ENCODE measurements around the gene AKNA. TPM values are rescaled to one million over a fixed set of nuclear protein-coding genes. Genes with fewer than 3 reads are reported as not detected.
A peak's percentile ranks its signal among the peaks of the same experiment; 100 is the strongest.

AKNA gene
- total RNA-seq, 1 donor from 2014 or later, result 5.4 TPM

DNA sequence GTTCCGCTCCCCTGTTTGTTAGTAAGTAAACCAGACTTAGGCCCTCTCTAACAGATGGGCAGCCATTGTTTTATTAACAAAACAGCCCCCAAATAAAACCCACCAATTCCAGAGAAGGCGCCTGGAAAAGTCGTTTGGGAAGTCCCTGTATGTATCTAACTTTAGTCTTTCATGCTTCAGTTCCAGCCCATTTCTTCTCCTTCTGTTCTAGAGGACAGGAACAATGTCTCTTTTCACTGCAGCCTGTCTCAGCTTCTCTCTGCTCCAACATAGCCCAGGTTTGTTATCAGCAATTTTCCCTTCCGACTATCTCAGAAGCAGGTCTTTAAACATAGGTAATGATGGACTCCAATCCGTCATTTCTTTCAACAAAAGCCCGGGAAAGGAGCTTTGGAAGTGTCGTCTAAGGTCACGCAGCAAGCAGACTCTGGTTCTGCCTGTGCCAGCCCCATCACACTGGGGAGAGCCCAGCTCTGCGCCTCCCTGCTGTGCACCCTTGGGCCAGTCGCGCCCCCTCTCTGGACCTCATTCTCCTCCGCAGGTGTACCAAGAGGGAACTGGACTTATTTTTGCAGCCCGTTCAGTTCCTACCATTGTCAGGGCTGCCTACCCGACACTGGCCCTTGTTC lies 9.6 kb upstream of the AKNA start:
- DNase-seq (ENCODE audit: low read depth, low spot score), result no peak

DNA sequence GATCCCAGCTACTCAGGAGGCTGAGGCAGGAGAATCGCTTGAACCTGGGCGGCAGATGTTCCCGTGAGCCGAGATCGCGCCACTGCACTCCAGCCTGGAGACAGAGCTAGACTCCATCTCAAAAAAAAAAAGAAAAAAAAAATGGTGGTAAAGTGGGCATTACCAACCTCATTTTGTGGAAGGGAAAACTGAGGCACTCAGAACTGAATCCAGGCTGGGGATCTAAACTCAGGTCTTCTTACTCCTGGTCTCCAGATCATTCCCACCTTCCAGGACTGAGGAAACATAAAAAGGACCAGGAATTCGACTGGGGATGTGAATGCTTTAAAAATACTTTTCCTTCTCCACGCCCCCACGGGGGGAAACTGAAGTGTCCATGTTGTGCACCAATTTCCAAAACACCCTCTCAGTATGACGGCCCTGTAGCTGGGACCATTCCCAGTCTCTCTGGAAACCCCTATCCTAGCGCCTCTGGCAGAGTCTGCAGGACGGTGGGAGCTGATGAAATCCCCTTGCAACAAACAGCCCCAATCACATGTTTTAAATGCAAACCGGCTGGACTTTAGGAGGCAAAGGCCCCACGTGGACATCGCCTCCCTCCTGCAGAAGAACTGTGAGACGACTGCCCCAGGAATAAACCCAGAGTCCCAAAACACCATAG lies 8.9 kb upstream of the AKNA start:
- no peak for DNase-seq (ENCODE audit: low read depth, low spot score)

DNA sequence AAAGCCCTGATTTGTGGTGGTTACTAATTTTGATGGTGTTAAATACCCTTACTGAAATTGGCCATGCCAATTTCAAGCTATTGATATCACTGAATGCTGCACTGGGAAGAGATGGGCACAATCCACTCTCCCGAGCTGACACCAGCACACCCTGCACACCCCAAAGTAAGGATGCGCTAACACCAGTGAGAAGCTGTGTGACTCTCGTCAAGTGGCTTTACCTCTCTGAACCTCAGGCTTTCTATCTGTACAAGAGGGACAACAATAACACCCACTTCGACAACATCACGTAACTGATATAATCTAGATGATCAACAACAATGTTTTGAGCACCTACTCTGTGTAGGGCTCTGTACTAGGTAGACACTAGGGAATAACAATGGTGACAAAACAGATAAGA lies 8.0 kb upstream of the AKNA start:
- no peak for DNase-seq (ENCODE audit: low read depth, low spot score)

DNA sequence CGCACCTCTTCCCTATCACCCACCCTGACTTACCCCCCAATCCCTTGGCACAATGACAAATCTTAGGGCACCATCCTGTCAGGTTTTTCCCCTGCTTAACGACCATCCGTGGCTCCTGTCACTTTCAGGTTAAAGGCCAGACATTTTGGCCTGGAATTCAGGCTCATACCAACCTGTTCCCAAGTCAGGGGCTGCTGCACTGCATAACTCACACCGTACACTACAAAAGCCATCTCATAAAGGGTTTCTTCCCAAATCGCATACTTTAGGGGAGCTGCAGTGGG lies 7.5 kb upstream of the AKNA start:
- no peak for DNase-seq (ENCODE audit: low read depth, low spot score)

DNA sequence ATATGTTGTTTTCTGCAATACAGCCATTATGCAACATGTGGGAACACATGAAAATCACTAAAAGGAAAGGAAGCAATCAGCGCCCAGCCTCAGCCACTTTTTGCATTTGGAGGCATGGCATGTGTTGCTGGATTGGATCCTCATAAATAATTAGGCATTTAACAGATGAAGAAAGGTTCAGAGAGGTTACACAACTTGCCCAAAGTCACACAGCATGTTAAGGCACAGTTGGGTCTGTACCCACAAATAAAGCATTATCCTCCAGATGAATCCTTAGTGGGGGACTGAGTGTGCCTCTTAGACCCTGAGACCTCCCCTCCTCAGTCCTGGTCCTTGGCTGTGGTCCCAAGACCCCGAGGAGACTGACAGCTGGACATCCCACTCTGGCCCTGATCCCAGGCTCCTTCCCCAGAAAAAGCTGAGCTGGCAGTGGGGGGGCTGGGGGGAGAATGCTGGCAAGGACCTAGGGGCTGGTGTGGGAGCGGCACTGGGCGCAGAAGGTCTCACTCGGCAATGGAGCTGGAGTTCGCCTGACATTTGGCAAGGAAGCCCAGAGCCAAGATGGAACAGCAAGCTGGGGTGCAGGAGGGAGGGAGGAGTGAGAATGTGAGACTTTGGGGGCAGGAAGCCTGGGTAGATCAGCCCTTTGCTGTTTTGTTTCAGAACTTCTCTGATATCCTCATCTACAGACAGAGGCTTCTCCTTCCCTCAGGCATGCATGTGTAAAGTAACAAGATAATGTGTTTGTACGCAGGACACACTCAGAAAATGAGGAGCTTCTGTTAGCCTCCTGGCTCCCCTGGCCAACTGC lies 6.9 kb upstream of the AKNA start:
- DNase-seq (ENCODE audit: low read depth, low spot score), result no peak

DNA sequence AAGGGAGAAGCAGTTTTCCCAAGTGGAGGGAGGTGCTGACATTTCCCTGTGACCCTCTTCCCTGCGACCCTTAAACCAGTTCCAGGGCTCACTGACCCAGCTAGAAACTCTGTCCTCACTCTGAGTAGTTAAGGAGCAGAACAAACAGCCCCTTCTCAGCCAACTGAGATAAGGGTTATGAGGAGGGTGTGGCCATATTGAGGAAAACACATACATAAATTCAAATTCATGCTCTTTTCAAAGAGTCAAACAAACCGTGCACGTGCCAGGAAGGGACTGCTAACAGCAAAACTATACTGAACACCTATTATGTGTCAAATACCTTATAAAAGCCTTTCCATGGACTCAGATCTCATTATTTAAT lies 4.9 kb upstream of the AKNA start:
- no peak for DNase-seq (ENCODE audit: low read depth, low spot score)

DNA sequence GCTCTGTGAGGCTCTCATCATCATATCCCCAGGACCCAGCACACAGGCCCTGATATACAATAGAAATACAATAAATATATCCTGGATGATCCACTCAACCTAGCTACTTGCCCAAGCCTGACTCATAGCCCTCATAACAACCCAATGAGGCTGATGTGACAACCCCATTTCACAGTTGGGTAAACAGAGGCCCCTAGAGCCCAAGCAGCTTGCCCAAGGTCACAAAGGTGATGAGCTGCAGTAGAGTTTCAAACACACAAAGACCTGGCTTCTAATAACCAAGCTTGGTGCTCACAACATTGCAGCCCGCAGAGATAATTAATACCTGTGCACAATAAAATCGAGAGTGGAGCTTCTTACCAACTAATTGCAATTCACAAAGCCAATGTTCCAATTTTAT lies 3.2 kb upstream of the AKNA start:
- no peak for DNase-seq (ENCODE audit: low read depth, low spot score)

DNA sequence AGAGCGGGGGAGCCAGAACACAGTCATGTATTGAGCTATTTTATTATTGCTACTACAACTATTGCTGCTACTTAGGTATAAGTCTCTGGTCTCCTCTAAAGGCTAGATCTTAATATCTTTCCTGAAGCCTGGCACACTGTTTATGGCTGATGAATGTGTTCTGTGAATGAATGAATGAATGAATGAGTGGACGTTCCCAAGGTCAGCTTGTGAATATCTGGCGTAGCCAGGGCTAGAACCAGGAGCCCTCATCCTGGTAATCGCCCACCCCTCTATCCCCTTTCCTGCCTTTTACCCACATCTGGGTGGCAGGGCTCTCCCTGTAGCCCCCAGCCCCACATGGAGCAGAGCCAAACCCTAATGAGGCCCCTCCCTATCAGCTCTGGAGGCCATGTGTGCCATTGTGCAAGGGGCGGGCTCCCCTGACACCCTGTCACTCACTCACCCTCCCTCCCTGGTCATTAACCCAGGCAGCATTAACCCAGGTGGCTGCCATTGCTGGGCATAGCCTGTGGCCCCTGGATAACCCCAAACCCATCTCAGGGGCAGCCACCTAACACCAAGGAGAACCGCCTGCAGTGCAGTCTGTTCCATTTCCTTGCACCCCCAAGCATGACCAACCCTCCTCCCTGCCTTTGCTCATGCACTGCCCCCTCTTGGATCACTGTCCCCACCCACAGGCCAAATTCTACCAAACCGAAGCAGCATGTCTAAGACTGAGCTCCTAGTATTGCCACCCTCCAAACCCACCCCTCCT lies 2.0 kb upstream of the AKNA start:
- DNase-seq (ENCODE audit: low read depth, low spot score), result no peak

DNA sequence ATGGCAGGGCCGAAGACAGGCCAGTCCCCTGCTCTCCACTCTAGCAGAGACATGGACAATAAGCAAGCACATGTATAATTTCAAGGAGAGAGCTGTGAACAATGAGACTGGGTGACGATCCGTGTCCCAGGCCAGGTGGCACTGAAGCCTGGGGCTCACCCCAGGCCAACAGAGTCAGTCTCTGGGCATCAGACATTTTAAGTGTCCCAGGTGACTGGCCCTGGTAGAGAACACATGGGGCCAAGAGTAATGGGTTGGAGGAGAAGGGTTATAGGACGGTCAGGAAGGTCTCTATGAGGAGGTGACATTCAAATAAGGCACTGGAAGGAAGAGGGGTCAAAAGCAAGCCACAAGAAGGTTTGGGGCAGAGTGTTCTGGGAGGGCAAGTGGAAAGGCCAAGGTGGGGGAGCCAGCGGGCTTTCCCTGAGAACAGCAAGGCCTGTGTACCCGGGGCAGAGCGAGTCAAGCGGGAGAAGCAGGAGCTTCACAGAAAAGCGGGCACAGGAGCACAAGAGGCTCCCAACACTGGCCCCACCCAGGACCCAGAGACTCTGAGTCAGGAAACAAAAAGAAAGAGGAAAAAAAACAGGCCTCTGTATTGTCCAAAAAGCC lies 1.1 kb upstream of the AKNA start:
- DNase-seq (ENCODE audit: low read depth, low spot score), result no peak

DNA sequence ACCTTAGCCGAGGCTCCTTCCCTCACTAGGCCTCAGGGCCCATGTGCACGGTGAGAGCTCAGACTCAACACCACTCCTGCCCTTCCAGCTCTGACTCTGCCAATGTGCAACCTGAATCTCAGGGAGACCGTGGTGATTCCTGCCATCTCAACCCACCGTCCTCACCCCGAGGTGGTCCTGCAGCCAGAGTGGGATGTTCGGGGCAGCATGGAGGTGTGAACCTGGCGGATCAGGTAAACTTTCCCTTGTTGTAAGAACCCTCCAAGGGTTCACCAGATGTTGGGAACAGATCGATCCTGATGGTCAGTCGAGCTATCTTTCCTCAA lies 538 bp upstream of the AKNA start:
- no peak for DNase-seq (ENCODE audit: low read depth, low spot score)

DNA sequence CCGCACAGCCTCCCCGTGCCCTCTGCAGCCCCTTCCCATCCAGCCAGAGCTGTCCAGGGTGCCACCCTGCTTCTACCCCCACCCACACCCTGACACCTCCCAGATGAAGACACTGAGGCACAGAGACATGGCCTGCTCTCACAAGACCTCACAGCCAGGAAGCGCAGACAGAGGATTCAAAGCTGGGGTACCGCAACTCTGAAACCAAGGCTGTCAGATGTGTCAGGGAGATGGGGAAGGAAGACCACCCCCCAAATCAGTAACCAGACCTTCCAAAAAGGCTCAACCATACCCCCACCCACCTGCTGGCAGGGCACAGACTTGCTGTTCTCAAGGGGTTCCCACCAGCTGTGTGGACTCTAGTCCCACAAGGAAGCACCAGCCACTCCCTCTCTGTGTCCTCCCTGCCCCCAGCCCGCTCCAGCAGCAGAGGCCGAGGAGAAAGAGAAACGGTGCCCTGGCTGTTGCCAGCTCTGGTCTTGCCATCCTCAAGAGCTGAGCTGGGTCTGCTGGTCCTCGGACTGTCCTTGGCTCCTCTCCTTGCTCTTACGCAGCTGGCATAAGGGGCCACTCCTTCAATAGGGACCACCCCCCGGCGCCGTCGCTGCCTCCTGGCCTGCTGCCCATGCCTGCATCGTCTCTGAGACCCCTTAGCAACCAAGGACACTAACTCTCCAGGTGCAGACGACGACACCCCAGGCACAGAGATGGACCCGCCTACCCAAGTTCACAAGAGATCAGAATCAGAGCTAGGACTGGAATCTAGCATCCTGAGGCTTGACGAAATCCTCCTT lies 699 bp downstream of the AKNA start:
- DNase-seq (ENCODE audit: low read depth, low spot score), result no peak

DNA sequence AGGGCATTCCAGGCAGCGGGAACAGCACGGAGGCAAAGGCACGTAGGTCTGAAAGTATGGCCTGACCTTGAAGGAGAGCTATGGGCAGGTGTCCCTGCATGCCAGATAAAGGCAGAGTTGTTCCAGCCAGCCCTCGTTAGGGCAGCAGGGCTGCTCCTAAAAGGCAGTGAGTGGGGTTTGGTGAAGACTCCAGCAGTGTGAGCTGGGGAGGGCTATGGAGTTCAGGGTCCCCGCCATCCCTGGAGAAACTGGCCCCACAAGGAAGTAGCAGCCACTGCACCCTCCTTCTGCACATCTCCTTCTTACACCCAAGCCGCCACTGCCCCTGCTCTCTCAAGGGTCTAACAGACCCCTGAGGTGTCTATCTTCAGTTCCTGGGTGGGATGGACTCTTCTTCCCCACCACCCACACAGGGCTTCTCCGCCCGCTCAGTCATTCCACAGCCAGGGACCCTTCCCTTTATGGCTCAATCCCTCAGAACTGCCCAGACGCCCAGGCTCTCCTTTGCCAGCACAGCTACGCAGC lies 1.4 kb downstream of the AKNA start:
- DNase-seq (ENCODE audit: low read depth, low spot score), result no peak

DNA sequence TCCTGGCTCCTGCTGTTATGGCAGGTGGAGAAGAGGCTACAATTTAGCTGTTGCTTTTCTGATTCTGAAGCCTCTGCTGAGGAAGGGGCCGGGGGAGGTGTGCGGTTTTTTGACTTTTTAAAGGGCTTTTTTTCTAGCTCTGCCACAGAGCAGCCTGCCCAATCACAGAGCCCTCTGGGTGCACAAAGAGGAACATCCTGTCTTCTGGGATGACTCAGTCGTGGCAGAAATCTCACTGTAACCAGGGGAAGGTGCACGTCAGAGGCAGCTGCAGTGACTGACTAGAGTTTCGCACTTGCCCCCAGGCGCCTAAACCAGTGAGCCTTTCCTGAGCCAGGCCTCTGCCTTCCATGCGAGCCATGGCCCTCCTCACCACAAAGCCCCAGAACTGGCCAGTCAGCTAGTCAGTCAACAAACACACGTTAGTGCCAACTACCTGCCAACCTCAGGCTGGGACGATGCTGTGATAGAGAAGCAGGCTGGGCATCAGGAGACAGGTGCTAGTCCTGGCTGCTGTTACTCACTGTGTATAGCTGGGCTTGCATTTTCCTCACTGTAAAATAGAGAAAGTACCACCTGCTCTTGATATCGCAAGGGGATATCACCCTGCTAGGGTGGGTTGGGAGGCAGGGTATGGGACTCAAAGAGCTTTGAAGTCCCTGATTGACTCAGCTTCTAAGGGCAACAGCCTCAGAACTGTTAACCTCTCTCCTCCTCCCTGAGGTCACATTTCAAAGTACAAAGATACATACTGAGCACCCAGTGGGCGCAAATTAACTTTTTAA lies 2.2 kb downstream of the AKNA start:
- peak; percentile 55 for DNase-seq (ENCODE audit: low read depth, low spot score)

DNA sequence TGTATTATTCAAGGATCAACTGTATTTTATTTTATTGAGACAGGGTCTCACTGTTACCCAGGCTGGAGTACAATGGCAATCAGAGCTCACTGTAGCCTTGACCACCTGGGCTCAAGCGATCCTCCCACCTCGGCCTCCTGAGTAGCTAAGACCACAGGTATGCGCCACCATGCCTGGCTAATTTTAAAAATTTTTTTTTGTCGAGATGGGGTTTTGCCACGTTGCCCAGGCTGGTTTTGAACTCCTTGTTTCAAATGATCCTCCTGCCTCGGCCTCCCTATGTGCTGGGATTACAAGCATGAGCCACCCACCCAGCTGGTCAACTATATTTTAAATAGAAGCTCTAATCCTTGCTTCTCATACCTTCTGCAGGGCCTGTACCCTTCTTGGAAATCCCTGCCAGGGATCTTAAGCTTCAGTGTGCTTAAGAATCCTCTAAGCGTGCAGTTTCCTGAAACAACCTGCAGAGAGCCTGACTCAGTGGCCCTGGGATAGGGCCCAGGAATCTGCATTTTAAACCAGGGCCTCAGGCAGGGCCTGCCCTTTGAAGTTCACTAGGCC lies 2.9 kb downstream of the AKNA start:
- no peak for DNase-seq (ENCODE audit: low read depth, low spot score)

DNA sequence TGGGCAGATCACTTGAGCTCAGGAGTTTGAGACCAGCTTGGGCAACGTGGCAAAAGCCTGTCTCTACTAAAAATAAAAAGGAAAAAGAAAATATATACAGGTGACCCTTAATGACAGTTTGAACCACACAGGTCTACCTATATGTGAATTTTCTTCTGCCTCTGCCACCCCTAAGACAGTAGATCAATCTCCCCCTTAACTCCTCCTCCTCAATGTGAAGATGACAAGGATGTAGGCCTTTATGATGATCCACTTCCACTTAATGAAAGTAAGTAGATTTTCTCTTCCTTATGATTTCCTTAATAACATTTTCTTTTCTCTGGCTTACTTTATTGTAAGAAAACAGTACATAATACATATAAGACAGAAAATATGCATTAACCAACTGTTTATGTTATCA lies 3.4 kb downstream of the AKNA start:
- no peak for DNase-seq (ENCODE audit: low read depth, low spot score)

DNA sequence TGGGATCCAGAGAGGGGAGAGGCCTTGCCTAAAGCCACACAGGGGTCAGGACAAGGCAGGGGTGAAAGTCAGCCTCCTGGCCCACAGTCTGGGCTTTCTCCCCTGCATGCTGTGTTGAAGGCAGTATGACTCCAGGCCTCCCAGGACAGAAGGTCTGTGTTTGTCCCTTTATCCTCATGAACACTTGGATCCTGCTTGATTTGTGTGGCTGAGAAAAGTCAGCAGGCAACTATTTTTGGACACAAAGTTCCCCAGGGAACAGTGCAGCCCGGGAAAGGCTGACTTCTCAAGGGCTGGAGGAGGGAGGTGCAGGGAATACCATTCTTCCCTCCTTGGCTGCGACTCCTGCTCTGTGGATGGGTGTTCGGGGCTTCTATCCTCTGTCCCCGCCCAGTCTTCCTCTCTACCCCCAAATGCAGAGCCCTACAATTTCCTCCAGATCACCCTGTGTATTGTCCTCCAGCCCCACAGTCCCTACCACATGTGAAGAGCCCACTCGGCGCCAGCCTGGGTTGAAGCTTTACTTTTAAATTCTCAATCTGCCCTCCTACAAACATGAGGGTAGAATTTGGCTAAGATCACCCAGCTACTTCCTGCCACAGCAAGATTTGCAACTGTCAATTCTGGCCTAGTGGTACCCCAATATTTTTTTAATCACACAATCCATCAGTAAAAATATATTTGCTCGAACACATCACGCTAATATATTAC lies 4.1 kb downstream of the AKNA start:
- no peak for DNase-seq (ENCODE audit: low read depth, low spot score)

DNA sequence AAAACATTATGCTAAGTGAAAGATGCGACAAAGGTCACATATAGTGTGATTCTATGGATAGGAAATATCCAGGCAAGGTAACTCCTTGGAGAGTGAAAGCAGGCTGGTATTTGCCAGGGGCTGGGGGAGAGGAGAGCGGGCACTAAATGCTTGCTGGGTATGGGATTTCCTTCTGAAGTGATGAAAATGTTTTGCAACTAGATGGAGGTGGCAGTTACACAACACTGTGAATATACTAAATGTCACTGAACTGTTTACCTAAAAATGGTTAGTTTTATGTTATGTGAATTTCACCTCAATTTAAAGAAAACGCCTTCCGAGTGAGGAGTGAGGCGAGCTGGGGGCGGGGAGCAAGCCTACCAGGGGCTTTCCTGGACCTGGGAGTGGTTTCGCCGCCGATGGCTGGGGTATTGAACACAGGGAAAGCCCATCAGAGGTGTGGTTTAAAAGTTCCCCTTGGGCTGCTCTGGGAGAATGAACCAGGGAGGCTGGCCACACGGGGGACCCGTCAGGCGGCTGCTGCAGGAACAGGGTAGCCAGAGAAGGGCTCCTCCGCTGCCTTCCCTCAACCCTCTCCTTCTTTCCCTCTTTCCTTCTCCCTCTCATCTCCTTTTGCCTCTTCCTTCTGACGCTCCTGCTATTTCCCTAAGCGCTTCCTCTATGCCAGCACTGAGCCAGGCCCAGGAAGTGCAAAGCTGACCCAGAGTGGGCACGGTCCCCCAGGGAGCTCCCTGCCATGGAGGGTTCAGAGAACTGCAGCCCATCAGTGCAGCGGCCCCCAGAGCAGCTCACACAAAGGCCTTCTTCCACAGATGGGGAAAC lies 4.9 kb downstream of the AKNA start:
- no peak for DNase-seq (ENCODE audit: low read depth, low spot score)

DNA sequence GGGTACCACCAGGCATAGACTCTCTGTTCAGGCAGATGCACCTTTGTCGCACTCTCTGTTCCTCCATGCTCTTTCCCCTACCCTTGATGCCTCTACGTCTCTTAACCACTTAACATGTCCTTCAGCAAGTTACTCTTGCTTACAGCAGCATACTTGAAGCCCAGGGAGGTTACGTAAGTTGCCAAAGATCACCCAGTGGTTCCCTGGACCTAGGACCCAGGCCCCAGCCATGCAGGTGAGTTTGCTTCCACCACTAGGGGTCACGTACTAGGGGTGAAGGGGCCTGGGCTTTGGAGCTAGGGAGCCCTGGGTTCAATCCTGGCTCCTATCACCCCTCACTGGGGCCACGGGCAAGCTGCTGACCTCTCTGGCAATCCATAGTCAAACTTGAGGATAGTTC lies 8.9 kb downstream of the AKNA start:
- no peak for DNase-seq (ENCODE audit: low read depth, low spot score)
